ENCODE data around the gene SSBP2.

The SSBP2 gene

GRCh38 chr5:81554647-81555046, 196.2 kb downstream of the SSBP2 start:
- Histone ChIP-seq H3K4me3 (replicated peaks; ENCODE audit: insufficient read depth, low read length) (no peak overlapping the region), H3K27me3 (ENCODE audit: insufficient read depth, poor library complexity, severe bottlenecking) (no peaks in the 10 kb centered on the region), H3K27ac (replicated peaks) (no peak overlapping the region)
- no peak for DNase-seq (ENCODE audit: low read depth in 1 of 2, low spot score in 1 of 2)
- TF ChIP-seq GABPA (IDR thresholded peaks at IDR 0.05; ENCODE audit: low read depth) (no peak), POLR2AphosphoS5 (IDR thresholded peaks at IDR 0.05; ENCODE audit: low read depth) (no peak), CTCF (IDR thresholded peaks at IDR 0.05; ENCODE audit: insufficient read depth, low read length) (no peak), REST (IDR thresholded peaks at IDR 0.05; ENCODE audit: insufficient replicate concordance, low read depth) (no peak), SPI1 (IDR thresholded peaks at IDR 0.05; ENCODE audit: borderline replicate concordance, low read depth) (no peak)

GRCh38 chr5:81553567-81554212, 197.2 kb downstream of the SSBP2 start:
- no peak for TF ChIP-seq CTCF (IDR thresholded peaks at IDR 0.05; ENCODE audit: insufficient read depth, low read length)
- TF ChIP-seq POLR2AphosphoS5 (IDR thresholded peaks at IDR 0.05; ENCODE audit: low read depth): no peak
- TF ChIP-seq SPI1 (IDR thresholded peaks at IDR 0.05; ENCODE audit: borderline replicate concordance, low read depth): no peak
- no peak for TF ChIP-seq REST (IDR thresholded peaks at IDR 0.05; ENCODE audit: insufficient replicate concordance, low read depth)
- TF ChIP-seq GABPA (IDR thresholded peaks at IDR 0.05; ENCODE audit: low read depth): no peak
- DNase-seq (ENCODE audit: low read depth in 1 of 2, low spot score in 1 of 2): no peak
- Histone ChIP-seq H3K27ac (replicated peaks) (no peak overlapping the region), H3K4me3 (replicated peaks; ENCODE audit: insufficient read depth, low read length) (no peak overlapping the region), H3K27me3 (ENCODE audit: insufficient read depth, poor library complexity, severe bottlenecking) (no peaks in the 10 kb centered on the region)

- DNase-seq (ENCODE audit: low read depth in 1 of 2, low spot score in 1 of 2): no peak
- Histone ChIP-seq H3K27ac (replicated peaks) (no peak overlapping the region), H3K27me3 (ENCODE audit: insufficient read depth, poor library complexity, severe bottlenecking) (no peaks in the 10 kb centered on the region), H3K4me3 (replicated peaks; ENCODE audit: insufficient read depth, low read length) (no peak overlapping the region)
- TF ChIP-seq SPI1 (IDR thresholded peaks at IDR 0.05; ENCODE audit: borderline replicate concordance, low read depth) (no peak), POLR2AphosphoS5 (IDR thresholded peaks at IDR 0.05; ENCODE audit: low read depth) (no peak), GABPA (IDR thresholded peaks at IDR 0.05; ENCODE audit: low read depth) (no peak), REST (IDR thresholded peaks at IDR 0.05; ENCODE audit: insufficient replicate concordance, low read depth) (no peak), CTCF (IDR thresholded peaks at IDR 0.05; ENCODE audit: insufficient read depth, low read length) (no peak)
These were observed 197.9 kb downstream of the SSBP2 start for GRCh38 chr5:81552852-81553566.

Measured in HL-60 (cell line).